T-helper 9 cell (primary cell): ENCODE data around the gene SPATA46.

Experiments
- DNase-seq: peaks from one replicate; pipeline ENCODE4 v3.0.0-alpha.2; 2020

Gene SPATA46

GRCh38 chr1:162373072-162373427 is 3.6 kb downstream of the SPATA46 start:
- DNase-seq = no peak

- DNase-seq = no peak
Measured at GRCh38 chr1:162372159-162373071, 4.2 kb downstream of the SPATA46 start.

GRCh38 chr1:162371611-162372010 is 5.0 kb downstream of the SPATA46 start:
- no peak for DNase-seq

GRCh38 chr1:162370721-162371120 is 5.9 kb downstream of the SPATA46 start:
- DNase-seq = no peak

GRCh38 chr1:162370161-162370560 is 6.5 kb downstream of the SPATA46 start:
- no peak for DNase-seq

GRCh38 chr1:162369571-162369970 is 7.1 kb downstream of the SPATA46 start:
- DNase-seq = no peak

GRCh38 chr1:162368451-162368850 is 8.2 kb downstream of the SPATA46 start:
- DNase-seq = no peak

- DNase-seq = no peak
Measured at GRCh38 chr1:162367772-162368171, 8.9 kb downstream of the SPATA46 start.

GRCh38 chr1:162367073-162367472 is 9.6 kb downstream of the SPATA46 start:
- DNase-seq = no peak

GRCh38 chr1:162366671-162367070 is 10.0 kb downstream of the SPATA46 start:
- no peak for DNase-seq

GRCh38 chr1:162366149-162366548 is 10.5 kb downstream of the SPATA46 start:
- no peak for DNase-seq

GRCh38 chr1:162365284-162366020 is 11.2 kb downstream of the SPATA46 start:
- DNase-seq = no peak

GRCh38 chr1:162364498-162364897 is 12.2 kb downstream of the SPATA46 start:
- no peak for DNase-seq

GRCh38 chr1:162363823-162364222 is 12.8 kb downstream of the SPATA46 start:
- DNase-seq = no peak

GRCh38 chr1:162361349-162361748 is 15.3 kb downstream of the SPATA46 start:
- no peak for DNase-seq

GRCh38 chr1:162360874-162361260 is 15.8 kb downstream of the SPATA46 start:
- no peak for DNase-seq

- no peak for DNase-seq
Measured at GRCh38 chr1:162360237-162360873, 16.3 kb downstream of the SPATA46 start.

GRCh38 chr1:162359523-162360236 is 17.0 kb downstream of the SPATA46 start:
- DNase-seq = no peak

- DNase-seq = no peak
Measured at GRCh38 chr1:162358928-162359327, 17.7 kb downstream of the SPATA46 start.

- no peak for DNase-seq
Measured at GRCh38 chr1:162357681-162358266, 18.9 kb downstream of the SPATA46 start.

GRCh38 chr1:162353702-162354101 is 23.0 kb downstream of the SPATA46 start:
- no peak for DNase-seq

GRCh38 chr1:162353078-162353477 is 23.6 kb downstream of the SPATA46 start:
- DNase-seq = no peak
